KMS-11 (cell line): ENCODE data around the gene GRAMD4.

ENCODE experiments used
- H2AFZ ChIP-seq: fragments of 200-600 bp; sonication (generic); 2 replicates; pipeline ENCODE4 v1.6.1; 2016; ENCODE audit warnings: antibody characterized with exemption, mixed run types, low read depth
- H3K27ac ChIP-seq: fragments of 200-600 bp; sonication (generic); 2 replicates; pipeline ENCODE4 v1.6.1; 2016; ENCODE audit warnings: mild to moderate bottlenecking, mixed run types
- H3K27me3 ChIP-seq: fragments of 200-600 bp; sonication (generic); 2 replicates; pipeline ENCODE4 v1.6.1; 2017; ENCODE audit warnings: mild to moderate bottlenecking, low read depth, mixed run types, moderate library complexity; ENCODE audit not compliant: insufficient read depth
- H3K36me3 ChIP-seq: fragments of 200-600 bp; sonication (generic); 2 replicates; pipeline ENCODE4 v1.6.1; 2017; ENCODE audit warnings: mild to moderate bottlenecking, mixed run types; ENCODE audit not compliant: insufficient read depth
- H3K4me1 ChIP-seq: fragments of 200-600 bp; sonication (generic); 2 replicates; pipeline ENCODE4 v1.6.1; 2016; ENCODE audit warnings: mild to moderate bottlenecking, low read depth, mixed run types; ENCODE audit not compliant: poor library complexity, severe bottlenecking
- H3K4me2 ChIP-seq: fragments of 200-600 bp; sonication (generic); 2 replicates; pipeline ENCODE4 v1.7.0; 2016; ENCODE audit warnings: mild to moderate bottlenecking, mixed run types
- H3K4me3 ChIP-seq: fragments of 200-600 bp; sonication (generic); IDR thresholded peaks from 2 replicates; pipeline ENCODE4 v1.6.1; 2017; ENCODE audit warnings: low read depth, low read length, mixed read lengths; ENCODE audit not compliant: insufficient read depth
- H3K79me2 ChIP-seq: fragments of 200-600 bp; sonication (generic); 2 replicates; pipeline ENCODE4 v1.6.1; 2016; ENCODE audit warnings: low read depth, mixed run types; ENCODE audit not compliant: insufficient read depth
- H3K9ac ChIP-seq: fragments of 200-600 bp; sonication (generic); 2 replicates; pipeline ENCODE4 v1.6.1; 2016; ENCODE audit warnings: mild to moderate bottlenecking, mixed run types
- H4K20me1 ChIP-seq: fragments of 200-600 bp; sonication (generic); 2 replicates; pipeline ENCODE4 v1.6.1; 2016; ENCODE audit warnings: mild to moderate bottlenecking, mixed run types; ENCODE audit not compliant: insufficient read depth
- CTCF ChIP-seq: fragments of 200-600 bp; sonication (generic); conservative IDR thresholded peaks from 2 replicates; pipeline ENCODE4 v1.6.1; 2017; ENCODE audit warnings: low read depth, mild to moderate bottlenecking, antibody characterized with exemption, low read length, moderate library complexity, mixed read lengths

GRAMD4 gene

GRCh38 chr22:46619830-46620501 is at the start of gene GRAMD4:
TSS of gene GRAMD4 (plus strand) at chr22:46620386. CDS start at chr22:46626800, 6,414 bp downstream.
- Histone ChIP-seq H3K27me3 (no peaks in the 10 kb centered on the region), H3K9ac (no peak within 1 kb of the TSS), H3K79me2 (no peaks in the 10 kb centered on the region), H2AFZ (no peak within 1 kb of the TSS), H3K27ac (no peak within 1 kb of the TSS), H3K4me2 (no peak within 1 kb of the TSS), H3K4me1 (no peaks in the 10 kb centered on the region), H4K20me1 (no peaks in the 10 kb centered on the region), H3K36me3 (no peaks in the 10 kb centered on the region), H3K4me3 (no peak within 1 kb of the TSS)
- TF ChIP-seq CTCF: no peak

GRCh38 chr22:46571642-46572250 is 48.4 kb upstream of the GRAMD4 start:
- TF ChIP-seq CTCF: no peak
- Histone ChIP-seq H3K79me2 (no peaks in the 10 kb centered on the region), H3K4me3 (no peak overlapping the region), H3K27ac (no peak overlapping the region), H3K4me1 (peaks cover 3% of the 10 kb centered on the region), H3K36me3 (no peaks in the 10 kb centered on the region), H3K27me3 (peaks cover 11% of the 10 kb centered on the region; the same call in 1 of the 2 replicates), H3K4me2 (no peak overlapping the region), H2AFZ (no peak overlapping the region), H3K9ac (no peak overlapping the region), H4K20me1 (no peaks in the 10 kb centered on the region)

- Histone ChIP-seq H3K27me3 (peaks cover 16% of the 10 kb centered on the region; the same call in 1 of the 2 replicates), H3K79me2 (no peaks in the 10 kb centered on the region), H3K27ac (no peak overlapping the region), H3K36me3 (no peaks in the 10 kb centered on the region), H3K4me2 (no peak overlapping the region), H3K4me1 (peaks cover 8% of the 10 kb centered on the region), H4K20me1 (no peaks in the 10 kb centered on the region), H2AFZ (no peak overlapping the region), H3K9ac (no peak overlapping the region), H3K4me3 (no peak overlapping the region)
- TF ChIP-seq CTCF: no peak
Measured at GRCh38 chr22:46572911-46573780, 47.0 kb upstream of the GRAMD4 start.

GRCh38 chr22:46573781-46574437 is 46.3 kb upstream of the GRAMD4 start:
- H3K36me3 ChIP-seq: no peaks in the 10 kb centered on the region
- H3K27ac ChIP-seq: no peak overlapping the region
- H2AFZ ChIP-seq: no peak overlapping the region
- H3K4me1 ChIP-seq: peaks cover 10% of the 10 kb centered on the region
- H3K4me3 ChIP-seq: no peak overlapping the region
- H3K9ac ChIP-seq: no peak overlapping the region
- H3K4me2 ChIP-seq: no peak overlapping the region
- no peaks in the 10 kb centered on the region for H4K20me1 ChIP-seq
- TF ChIP-seq CTCF: no peak
- no peaks in the 10 kb centered on the region for H3K79me2 ChIP-seq
- H3K27me3 ChIP-seq: peaks cover 16% of the 10 kb centered on the region; the same call in 1 of the 2 replicates
